AG04450 (cell line): ENCODE results near the gene LARGE1. TPM values are rescaled to one million over a fixed set of nuclear protein-coding genes. Genes with fewer than 3 reads are reported as not detected.

ENCODE experiments used
- CTCF ChIA-PET: fragments of 300-600, 350-600 bp; formaldehyde crosslinking; extraction: SDS; loops from one replicate; lab custom pipeline; 2022; ENCODE audit warnings: antibody characterized with exemption, inconsistent platforms; lab: Charles Lee
- POLR2A ChIA-PET: fragments of 350-600 bp; formaldehyde crosslinking; extraction: SDS; loops from one replicate; lab custom pipeline; 2021; ENCODE audit warnings: antibody characterized with exemption, inconsistent platforms; lab: Yijun Ruan, JAX
- DNase-seq: peaks from one replicate; pipeline ENCODE4 v3.0.0-alpha.2; 2011; ENCODE audit warnings: low read depth, low spot score
- H3K27ac ChIP-seq: one replicate; pipeline ENCODE4 v1.5.1; 2012; ENCODE audit warnings: low read depth, low read length, control low read depth
- H3K27me3 ChIP-seq: one replicate; pipeline ENCODE4 v1.6.0; 2012; ENCODE audit warnings: low read length; ENCODE audit not compliant: control insufficient read depth, insufficient read depth
- H3K4me3 ChIP-seq: 2 replicates; pipeline ENCODE4 v1.5.1; 2011; ENCODE audit warnings: mild to moderate bottlenecking, low read depth, low read length, control low read depth
- H3K9me3 ChIP-seq: 2 replicates; pipeline ENCODE4 v1.5.1; 2012; ENCODE audit warnings: low read length; ENCODE audit not compliant: control insufficient read depth, insufficient read depth
- CTCF ChIP-seq: IDR thresholded peaks from 2 replicates; pipeline ENCODE4 v1.5.1; 2011; ENCODE audit warnings: low read depth, low read length, control low read depth, inconsistent platforms
- polyA plus RNA-seq: library from polyadenylated mRNA; depleted of rRNA; stranded (reverse); fragments of >200 nt; gene quantifications from 2 replicates; pipeline ENCODE4 v1.2.3, GENCODE V29; 2011

The LARGE1 gene
- polyA plus RNA-seq, 1 experiment, result 8.4 TPM

DNA sequence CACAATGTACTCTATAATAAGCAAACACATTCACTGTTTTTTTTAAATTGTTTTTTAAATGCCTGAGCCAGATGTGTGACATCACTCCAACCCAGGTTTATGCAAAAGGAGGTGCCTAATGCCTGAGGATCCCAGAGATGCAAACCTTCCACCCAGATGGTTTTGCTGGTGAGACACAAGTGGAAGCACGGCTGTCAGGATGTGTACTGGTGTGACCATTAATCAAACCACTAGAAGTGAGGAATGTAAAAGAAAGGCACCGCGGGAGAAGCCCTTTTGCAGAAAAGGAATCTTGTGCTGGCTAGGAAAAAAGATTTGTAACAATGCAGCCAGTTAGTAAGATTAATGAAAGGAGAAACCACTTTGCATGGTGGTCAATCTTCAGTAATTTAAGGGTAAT lies 407.4 kb downstream of the LARGE1 start:
- POLR2A ChIA-PET, result no interaction called here
- no peaks in the 10 kb centered on the region for H3K27me3 ChIP-seq
- no peak for TF ChIP-seq CTCF
- CTCF ChIA-PET, result no interaction called here
- H3K9me3 ChIP-seq, result no peaks in the 10 kb centered on the region
- H3K27ac ChIP-seq, result no peak overlapping the region
- no peak for DNase-seq
- H3K4me3 ChIP-seq, result no peak overlapping the region

- H3K4me3 ChIP-seq, result no peak overlapping the region
- H3K27me3 ChIP-seq, result no peaks in the 10 kb centered on the region
- H3K27ac ChIP-seq, result no peak overlapping the region
- TF ChIP-seq CTCF, result no peak
- ChIA-PET POLR2A (no interaction called here), CTCF (interaction anchor here (1.9 to 2.7 kb wide), 2 partner anchors 9 to 209 kb away, joined by 9 to 10 read pairs; no protein-coding TSS in a partner anchor)
- no peak for DNase-seq
- H3K9me3 ChIP-seq, result no peaks in the 10 kb centered on the region
Observed at GRCh38 chr22:33510429-33510904, 409.8 kb downstream of the LARGE1 start.

DNA sequence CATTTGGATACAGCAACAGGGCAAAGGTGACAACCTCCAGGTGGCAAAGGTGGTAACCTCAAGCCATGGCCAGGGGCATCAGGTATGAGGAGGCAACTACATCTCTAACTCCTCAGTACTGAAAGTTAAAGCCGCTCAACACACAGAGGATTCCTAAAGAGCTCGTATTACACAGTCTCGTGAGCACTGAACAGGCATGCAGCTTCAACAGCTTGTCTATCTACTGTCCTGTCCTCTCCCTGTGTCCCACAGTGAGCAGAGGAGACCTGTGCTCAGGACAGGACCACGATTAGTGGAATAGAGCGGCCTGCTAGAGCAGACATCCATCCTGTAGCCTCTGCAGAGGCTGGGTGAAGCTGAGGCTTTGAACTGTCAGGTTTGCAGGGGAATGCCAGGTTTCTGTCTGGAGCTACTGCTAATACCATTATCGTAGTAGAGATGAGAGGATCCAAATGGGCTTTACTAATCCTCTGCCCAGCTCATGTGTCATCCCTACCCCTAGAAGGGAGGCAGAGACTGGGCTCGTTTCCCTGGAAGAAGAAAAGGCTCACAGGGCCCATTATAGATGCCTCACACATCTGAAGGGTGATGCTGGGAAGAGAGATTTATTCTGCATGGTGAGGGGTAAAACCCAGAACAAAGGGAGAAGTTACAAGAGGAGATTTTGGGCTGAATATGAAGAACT lies 415.2 kb downstream of the LARGE1 start:
- H3K9me3 ChIP-seq, result no peaks in the 10 kb centered on the region
- TF ChIP-seq CTCF, result no peak
- no peak overlapping the region for H3K4me3 ChIP-seq
- no peak for DNase-seq
- ChIA-PET POLR2A (no interaction called here), CTCF (interaction anchor here (3.6 kb wide), 1 partner anchor 14 kb away, joined by 19 read pairs; no protein-coding TSS in a partner anchor)
- peak overlapping the region; percentile 21 for H3K27ac ChIP-seq
- H3K27me3 ChIP-seq, result no peaks in the 10 kb centered on the region

GRCh38 chr22:33496112-33496511 lies 424.2 kb downstream of the LARGE1 start:
- no peaks in the 10 kb centered on the region for H3K27me3 ChIP-seq
- no peak overlapping the region for H3K27ac ChIP-seq
- no peak for TF ChIP-seq CTCF
- ChIA-PET POLR2A (no interaction called here), CTCF (no interaction called here)
- no peaks in the 10 kb centered on the region for H3K9me3 ChIP-seq
- no peak overlapping the region for H3K4me3 ChIP-seq
- no peak for DNase-seq

- peak overlapping the region; percentile 11 for H3K27ac ChIP-seq
- H3K9me3 ChIP-seq, result no peaks in the 10 kb centered on the region
- TF ChIP-seq CTCF, result no peak
- POLR2A ChIA-PET, result interaction anchor here (0.6 kb wide), 1 partner anchor 9 kb away, joined by 4 read pairs; no protein-coding TSS in a partner anchor
- no peak for DNase-seq
- CTCF ChIA-PET, result interaction anchor here (1.1 to 1.9 kb wide), 2 partner anchors 192 to 430 kb away, joined by 4 to 6 read pairs; no protein-coding TSS in a partner anchor
- H3K4me3 ChIP-seq, result no peak overlapping the region
- no peaks in the 10 kb centered on the region for H3K27me3 ChIP-seq
Observed at GRCh38 chr22:33493476-33494205, 426.6 kb downstream of the LARGE1 start.
